Right kidney (tissue), 1 donor: ENCODE measurements around the gene MIF4GD.
"Not testable (repeated sequence)": the region's sequence is repeated elsewhere in the genome, so short reads cannot be mapped to it uniquely, and the experiment has no call there.

Experiments
- DNase-seq: peaks from one replicate; pipeline ENCODE4 v3.0.0-alpha.2; 2016

MIF4GD gene

DNA sequence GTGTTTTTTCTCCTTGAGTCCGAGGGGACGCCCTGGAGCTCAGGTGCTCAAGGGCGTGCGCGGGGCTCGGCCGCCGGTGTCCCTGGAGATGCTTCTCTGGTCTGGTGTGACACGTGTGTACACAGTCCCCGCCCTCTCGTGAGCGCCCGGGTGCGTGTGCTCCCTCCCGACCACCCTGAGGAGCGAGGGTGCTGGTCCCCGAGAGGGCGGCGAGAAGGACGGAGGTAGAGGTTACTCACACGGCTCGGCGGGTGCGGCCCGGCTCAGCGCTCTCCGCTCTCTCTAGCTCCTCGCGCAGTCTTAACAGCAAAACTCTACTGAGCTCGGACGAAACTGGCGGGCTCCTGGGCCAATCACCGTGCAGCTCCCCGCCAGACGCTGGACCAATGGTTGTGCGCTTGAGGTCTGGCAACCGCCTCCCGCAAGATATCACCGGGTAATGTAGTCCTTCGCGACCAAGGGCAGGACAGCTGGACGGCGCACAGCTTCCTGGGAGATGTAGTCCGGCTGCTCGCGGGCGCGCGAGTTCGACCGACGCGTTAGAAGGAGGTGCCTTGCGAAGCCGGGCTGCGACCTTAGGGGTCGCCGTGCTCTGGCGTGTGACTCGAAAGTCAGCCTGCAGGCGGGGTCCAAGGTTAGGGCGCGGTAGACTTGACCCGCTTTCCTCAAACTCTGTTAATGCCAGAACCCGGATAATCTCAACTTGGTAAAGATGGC lies 18.2 kb upstream of the MIF4GD start, which contains the start of gene SLC25A19:
SLC25A19 (minus strand) TSS at position 319 of the 717 bp plus-strand sequence. CDS start 2,669 bp downstream, outside the sequence.
- peak; percentile 94 for DNase-seq

DNA sequence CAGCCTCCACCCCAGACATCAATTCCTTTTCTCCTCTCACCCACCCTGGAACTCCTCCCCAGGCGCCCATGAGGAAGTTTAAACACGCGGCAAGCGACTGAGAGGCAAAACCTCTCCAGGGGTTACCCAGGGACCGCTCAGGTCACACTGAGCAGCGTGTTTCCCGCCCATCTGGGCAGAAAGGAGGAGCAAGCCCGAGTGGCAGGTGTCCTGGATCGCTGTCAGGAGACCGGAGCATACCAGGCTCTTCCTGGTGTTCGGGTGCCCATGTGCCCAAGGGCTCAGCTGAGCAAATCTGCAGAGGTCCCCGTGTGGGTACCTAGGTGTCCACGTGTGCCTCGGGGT lies 17.7 kb upstream of the MIF4GD start:
- DNase-seq, result no peak

DNA sequence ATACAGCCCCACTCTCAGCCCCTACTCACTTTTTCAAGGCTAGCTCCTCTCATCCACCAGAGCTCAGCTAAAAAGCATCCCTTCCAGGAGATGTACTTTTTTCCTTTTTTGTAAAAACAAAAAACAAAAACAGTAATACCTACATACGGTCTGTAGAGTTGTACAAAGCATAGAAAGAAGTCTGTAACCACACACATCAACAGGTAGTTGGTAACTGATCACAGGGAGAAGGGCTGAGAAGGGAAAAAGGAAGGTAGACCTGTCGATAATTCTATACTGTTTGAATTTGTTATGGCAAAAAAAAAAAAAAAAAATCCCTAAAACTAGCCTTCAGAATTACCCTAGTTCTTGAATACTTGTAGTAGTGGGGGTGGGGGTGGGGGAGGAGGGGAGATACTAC lies 17.3 kb upstream of the MIF4GD start:
- DNase-seq, result no peak

DNA sequence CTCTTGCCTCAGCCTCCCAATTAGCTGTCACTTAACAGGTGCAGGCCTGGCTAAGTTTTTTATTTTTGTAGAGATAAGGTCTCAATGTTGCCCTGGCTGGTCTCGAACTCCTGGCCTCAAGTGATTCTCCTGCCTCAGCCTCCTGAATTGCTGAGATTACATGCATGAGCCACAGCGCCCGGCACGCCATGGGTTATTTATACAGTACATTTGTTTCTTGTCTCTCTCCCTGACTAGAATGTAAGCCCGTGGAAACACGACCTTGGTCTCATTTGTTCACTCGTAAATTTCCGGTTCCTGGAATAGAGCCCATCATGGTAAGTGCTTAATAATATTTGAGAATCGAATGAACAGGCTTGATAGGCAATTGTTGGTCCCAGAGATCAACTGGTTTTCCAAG lies 16.2 kb upstream of the MIF4GD start:
- DNase-seq, result no peak

DNA sequence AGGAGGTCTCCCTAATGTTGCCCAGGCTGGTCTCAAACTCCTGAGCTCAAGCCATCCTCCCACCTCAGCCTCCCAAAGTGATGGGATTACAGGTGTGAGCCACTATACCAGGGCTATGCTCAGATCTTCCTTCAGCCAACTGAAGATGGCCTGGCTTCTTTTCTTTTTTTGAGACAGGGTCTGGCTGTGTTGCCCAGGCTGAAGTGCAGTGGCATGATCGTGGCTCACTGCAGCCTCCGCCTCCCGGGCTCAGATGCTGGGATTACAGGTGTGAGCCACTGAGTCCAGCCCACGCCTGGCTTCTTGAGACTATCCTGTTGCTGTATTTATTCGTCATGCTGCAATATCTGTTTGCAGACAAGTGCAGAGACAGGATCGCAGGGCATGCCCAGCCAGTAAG lies 14.1 kb upstream of the MIF4GD start:
- DNase-seq, result no peak

DNA sequence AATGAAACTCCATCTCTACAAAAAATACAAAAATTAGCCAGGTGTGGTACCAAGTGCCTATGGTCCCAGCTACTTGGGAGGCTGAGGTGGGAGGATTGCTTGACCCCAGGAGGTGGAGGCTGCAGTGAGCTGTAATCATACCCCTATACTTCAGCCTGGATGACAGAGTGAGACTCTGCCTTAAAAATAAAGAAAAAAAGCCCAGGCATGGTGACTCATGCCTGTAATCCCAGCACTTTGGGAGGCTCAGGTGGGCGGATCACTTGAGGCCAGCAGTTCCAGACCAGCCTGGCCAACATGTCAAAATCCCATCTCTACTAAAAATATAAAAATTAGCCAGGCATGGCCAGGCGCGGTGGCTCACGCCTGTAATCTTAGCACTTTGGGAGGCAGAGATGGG lies 9.2 kb upstream of the MIF4GD start:
- DNase-seq, result not testable (repeated sequence)

DNA sequence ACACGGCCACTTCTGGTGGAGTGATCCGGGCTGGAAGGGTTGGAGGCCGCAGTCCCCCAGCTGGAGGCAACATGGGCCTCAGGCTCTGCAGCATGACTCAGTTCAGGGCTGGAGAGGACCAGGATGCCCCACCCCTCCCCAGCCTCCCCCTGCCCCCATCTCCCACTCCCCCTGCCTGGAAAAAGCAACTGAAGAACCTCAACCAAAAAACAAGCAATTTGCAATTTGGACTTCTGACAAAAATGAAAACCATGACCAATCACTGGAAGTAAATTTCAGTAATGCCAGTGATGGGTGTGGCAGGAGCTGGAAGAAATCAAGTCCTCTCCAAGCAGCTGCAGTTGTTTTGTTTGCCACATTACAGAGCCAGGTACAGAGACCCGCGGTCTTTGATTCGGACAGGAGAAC lies 6.6 kb upstream of the MIF4GD start:
- DNase-seq, result no peak

DNA sequence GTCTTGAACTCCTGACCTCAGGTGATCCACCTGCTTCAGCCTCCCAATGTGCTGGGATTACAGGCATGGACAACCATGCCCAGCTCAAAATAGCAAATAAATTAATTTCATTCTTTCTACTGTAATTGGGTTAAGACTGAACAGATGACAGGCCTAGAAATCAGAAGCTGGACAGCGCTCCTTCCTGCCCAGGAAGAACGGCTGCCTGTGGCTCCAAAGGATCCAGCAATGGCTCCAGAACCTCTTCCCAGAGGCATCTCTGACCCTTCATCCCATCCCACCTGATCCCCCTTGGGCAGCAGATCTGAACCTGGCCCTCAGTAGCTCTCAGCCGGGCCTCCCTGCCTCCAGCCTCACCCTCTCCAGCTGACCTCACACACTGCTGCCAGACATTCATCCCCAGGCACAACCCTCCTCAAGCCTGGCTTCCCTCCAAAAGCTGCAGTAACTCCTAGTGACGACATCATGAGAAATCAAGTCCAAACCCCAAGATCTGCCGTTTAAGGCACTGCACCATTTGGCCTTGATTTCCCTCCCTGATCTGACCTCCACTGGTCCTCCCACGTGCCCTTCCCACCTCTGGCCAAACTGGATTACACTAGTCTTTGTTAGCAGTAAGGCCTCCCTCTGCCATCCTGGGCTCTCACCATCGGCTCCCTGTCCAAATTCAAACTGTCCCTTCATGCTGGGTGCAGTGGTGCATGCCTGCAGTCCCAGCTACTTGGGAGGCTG lies 3.1 kb upstream of the MIF4GD start:
- no peak for DNase-seq

DNA sequence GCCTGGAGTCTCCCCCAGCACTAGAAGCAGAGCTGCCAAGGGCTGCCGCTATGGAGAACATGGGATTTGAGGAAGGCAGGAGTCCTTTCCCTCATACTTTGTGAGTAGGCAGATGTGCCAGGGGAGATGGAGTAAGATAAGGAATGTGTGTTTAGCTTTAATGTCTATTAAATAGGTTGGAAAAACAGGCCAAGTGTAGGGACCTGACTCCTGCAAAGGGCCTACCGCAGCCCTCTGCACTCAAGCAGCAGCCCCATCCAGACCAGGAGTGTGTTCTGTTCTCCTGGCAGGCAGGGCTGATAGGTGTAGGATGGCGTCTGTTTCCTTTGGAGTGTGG lies 1.8 kb upstream of the MIF4GD start:
- no peak for DNase-seq

DNA sequence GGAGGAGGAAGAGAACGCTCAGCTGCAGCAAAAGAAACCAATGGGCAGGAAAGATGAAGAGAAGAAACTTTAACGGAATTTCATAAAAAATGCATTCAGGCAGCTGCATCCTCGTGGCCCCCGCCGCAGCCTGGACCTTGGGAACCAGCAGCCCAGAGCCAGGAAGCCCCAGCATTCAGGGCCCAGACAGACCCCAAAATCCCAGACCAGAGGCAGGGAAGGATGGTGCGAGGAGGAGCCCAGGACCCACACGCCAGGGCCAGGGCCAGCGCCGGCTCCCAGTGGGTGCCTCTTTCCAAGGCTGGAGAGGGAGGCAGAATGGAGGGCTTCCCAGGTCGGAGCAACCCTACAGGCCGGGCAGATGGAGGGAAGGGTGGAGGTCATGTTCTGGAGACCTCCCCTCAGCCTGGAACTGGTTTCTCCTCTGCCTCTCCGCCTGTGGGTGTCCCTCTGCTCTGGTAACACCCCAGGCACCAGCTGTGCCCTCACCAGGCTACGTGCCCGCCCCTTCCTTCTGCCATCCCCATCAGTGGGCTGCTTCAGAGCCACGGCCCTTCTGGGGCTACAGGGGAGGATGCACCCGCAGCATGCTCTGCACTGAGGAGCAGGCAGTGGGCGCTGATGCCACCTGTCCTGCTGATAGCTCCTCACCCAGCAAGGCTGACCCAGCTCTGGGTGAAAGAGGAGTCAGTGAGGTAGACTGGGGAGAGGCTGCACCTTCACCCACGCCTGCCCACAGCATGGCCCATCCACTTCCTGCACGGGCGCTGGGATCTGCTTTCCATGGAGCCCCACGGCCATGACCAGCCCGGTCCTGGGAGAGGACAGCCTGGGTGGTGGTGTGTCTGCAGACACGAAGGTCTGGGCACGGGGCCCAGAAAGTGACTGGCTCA lies 1.2 kb upstream of the MIF4GD start:
- no peak for DNase-seq

DNA sequence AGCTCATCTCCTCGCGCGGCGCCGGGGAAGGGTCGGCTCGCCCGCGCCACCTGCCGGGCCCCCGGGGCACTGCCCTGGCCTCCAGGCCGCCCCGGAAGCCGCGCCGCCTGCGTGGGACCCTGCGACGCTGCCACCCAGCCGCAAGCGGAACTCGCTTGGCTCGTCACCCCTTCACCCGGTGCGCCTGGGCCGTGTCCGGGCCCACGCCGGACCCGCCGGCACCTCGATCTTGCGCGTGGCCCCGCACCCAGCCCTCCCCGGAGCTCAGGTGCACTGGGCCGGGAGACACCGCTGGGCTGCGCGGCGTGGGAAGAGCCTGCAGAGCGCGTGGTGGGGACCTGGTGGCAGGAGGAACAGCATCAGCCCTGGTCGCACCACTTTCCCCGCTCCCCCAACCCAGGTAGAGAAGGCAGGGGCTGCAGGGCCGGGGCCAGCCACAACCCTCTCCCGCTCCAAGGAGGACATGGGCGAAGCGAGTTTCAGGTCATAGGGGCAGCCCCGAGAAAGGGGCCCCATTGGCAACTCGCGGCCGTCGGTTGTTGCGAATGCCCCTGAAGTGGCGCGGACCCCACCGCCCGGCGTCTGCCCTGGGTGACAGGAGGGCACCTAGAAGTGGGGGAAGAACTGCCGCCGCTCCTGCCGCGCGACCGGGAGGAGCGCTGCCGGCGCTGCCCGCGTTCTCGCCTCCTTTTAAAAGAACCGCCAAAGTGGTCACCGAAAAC lies 363 bp upstream of the MIF4GD start:
- peak; percentile 88 for DNase-seq

DNA sequence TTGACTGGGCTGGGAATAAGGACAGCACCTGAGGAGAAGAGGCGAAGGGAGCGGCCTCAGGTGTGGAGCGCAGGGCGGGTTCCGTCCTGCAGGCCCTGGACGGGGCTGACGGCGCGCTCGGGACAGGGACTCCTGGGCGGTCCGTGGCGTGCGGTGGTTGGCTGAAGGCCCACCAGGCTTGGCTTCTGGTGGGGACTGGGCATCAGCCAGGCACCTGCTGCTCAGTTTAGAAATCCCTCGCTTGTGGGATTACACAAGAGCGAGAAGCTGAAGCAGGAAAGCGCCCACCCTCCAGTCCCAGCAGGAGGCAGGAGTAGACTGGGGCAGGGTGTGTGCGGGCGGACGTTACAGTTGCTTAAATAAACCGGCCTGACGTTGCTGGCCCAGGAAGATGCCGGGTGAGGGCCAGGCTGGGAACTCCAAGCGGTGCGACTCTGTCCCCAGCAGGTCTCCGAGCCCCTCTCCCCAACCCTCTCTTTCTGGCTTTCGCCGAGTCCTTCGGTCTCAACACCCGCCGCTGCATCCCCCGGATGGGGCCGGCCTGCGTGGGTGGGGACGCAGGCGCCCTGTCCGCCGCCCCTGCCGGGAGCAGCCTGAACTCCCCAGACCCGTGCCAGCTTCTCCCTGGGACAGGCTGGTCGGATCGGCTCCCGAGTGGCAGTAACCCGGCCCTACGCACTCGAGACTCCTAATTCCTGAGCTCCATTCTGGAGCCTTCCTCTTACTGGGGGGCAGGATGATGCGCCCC lies 639 bp downstream of the MIF4GD start:
- peak; percentile 94 for DNase-seq

DNA sequence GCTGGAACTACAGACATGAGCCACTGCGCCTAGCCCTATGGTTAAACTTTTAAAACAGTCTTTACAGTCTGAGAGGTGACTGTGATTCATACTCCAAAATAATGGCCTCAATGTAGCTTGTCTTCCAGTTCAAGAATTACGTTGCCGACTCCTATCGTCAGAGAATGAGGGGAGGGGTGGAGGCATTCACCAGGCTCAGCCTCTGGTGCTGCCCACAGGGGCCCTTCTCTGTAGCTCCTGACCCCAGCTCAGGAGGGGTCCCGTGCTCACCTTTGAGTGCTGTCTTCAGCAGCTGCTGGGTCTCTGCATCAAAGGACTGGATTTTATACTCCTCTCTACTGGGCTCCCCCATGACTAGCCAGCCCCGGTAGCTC lies 1.2 kb downstream of the MIF4GD start:
- no peak for DNase-seq

DNA sequence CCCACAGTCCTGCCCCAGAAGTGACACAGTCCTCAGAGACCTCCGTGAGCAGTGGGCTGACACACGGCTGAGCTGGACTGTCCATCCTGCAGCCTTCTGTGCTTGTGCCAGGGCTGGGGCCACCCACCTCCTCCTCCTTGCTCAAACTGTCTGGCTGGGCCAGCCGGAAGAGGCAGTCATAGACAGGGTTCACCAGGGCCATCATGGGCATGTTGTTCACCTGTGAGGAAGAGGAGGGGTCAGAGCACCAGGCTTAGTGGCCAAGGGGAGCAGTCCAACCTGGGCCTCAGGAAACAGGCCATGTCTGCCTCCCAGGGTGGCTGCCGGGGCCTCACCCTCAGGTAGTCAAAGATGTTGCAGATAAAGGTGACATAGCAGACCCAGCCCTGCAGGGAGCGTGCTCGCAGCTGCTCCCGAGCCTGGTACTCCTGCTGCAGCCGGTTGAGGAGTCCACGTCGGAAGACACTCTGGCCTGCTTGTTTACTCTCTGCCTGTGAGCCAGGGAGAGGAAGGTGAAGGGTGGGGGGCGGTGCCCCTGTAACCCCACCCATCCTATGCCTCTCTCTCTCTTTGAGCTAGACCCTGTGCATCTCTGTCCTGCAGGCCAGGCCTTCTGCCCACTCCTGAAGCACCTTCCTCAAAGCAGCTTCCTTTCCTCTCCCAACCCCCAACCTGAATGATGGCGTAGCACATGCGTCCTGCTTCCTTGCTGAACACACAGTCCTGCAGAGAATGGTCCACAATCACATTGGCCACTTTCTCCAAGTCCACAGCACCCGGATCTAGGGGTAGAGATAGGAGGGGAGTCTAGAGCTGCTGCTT lies 3.4 kb downstream of the MIF4GD start:
- DNase-seq, result no peak

DNA sequence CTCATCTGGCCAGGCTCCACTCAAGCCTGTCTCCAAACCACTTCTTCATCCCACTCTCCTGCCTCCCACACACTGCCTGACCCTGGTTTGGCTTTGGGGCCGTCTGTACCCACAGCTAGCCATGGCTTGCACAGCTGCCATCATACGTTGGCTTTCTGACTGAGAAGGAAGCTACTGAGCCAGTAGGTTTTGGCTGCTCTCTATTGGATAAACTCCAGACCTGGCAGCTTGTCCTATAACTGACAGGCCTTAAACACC lies 3.9 kb downstream of the MIF4GD start:
- DNase-seq, result no peak

DNA sequence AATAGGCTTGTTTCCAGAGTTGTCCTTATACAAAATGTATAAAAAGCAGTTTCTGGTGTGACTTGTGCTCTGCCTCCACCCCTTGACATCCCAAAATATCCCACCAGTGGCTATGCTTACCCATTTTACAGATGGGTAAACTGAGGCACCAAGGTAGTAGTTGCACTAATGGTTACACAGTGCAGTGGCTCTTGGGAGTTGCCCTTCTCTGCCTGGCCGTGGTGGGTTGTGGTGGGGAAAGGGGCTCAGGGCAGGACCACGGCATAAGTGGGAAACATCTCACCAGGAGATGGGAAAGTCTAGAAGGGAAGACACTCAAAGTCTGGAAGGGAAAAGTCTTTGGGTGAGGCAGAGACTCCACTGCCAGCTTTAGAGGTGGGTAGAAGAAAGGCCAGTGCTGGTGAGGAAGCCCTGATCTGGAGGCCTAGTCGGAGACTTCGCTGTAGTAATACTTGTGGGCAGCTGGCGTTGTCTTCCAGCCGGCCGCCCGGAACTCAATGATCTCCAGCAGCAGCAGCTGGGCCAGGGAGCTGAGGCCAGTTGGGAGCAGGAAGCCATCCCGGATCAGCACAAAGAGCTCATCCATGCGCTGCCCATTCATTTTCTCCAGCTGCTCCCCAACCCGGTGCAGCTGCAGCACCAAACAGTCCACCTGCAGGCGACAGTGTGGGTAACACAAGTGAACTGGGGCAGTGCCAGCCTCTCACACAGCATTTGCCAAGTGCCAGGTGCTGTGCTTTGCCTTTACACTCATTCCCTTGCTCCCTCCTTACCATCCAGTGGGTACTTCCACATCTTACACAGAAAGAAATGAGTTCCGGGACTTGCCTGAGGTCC lies 4.5 kb downstream of the MIF4GD start:
- DNase-seq, result no peak

DNA sequence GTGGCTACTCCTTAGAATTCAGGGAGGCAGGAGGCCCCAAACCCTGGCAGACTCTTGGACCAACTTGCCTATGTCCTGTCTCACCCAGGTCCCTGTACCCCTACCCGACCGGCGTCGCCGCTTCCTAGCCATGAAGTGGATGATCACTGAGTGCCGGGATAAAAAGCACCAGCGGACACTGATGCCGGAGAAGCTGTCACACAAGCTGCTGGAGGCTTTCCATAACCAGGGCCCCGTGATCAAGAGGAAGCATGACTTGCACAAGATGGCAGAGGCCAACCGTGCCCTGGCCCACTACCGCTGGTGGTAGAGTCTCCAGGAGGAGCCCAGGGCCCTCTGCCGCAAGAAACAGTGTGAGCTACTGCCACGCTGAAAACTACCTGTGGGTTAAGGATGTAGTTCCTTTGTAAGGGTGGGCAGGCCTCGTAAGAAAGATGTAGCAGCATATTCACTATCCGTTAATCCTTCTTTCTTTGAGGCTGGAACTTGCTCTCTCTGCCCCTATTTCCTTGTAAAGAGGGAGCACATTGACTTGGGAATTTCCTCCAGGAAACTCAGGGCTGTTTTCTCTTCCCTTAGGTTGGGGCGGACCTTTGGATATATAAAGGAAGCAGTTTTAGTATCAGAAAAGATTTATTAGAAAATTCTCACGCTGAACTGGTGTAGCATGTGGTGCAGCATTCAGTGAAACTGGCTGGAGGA lies 5.3 kb downstream of the MIF4GD start:
- DNase-seq, result no peak

DNA sequence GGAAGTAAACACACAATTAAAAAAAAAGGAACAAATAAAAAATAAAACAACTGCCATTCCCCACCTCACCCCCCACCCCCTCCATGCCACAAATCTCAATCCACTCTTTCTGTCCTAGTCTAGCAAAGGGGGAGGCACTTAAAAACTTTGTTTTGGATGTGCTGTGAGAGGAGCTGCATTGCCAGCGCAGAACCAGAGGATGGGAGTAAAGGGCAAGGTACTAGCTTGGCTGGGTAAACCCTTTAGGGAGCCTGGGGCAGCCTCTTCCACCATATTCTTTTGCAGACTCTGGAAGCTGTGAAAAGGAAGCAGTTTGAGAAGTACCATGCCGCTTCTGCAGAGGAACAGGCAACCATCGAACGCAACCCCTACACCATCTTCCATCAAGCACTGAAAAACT lies 8.0 kb downstream of the MIF4GD start:
- DNase-seq, result no peak

DNA sequence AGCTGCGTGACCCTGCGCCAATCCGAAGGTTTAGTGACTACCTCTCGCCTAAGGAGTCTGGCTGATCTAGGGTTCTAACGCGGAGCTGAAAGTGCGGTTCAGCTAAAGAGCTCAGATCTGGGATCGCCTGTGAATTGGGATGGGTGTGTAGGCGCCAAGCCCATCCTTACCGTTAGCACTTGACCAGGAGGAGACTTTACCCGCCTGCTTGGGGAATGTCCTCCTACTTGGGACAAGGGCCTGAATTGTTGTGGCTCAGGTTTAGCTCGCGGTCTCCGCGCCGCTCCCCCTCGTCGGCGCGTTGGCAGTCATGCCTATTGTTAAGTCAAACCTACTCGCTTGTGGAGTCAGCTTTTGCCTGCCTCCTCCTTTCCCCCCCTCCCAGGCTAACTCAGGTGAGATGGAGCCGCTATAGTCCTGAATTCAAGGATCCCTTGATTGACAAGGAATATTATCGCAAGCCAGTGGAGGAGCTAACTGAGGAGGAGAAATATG lies 8.9 kb downstream of the MIF4GD start:
- DNase-seq, result no peak
